SH-SY5Y (cell line): Measurements from ENCODE around the gene AMPH.

Source experiments
- GATA2 ChIP-seq: IDR thresholded peaks from 2 replicates; pipeline ENCODE4 v1.6.1; 2011; ENCODE audit warnings: mild to moderate bottlenecking, low read depth, low read length
- GATA3 ChIP-seq: IDR thresholded peaks from 2 replicates; pipeline ENCODE4 v1.6.1; 2011; ENCODE audit warnings: low read depth, mild to moderate bottlenecking, low read length, moderate library complexity

GRCh38 chr7:38478404-38478803, 152.8 kb downstream of the AMPH start:
- TF ChIP-seq GATA3 (no peak), GATA2 (no peak)
